GM19351 (cell line): ENCODE data around the gene OR2W3.

Experiments used
- ATAC-seq: cut with Tn5 transposase; IDR thresholded peaks from one replicate; pipeline ENCODE4 v1.9.1; 2021; ENCODE audit warnings: mild to moderate bottlenecking, moderate library complexity; ENCODE audit not compliant: unreplicated experiment

Gene OR2W3

DNA sequence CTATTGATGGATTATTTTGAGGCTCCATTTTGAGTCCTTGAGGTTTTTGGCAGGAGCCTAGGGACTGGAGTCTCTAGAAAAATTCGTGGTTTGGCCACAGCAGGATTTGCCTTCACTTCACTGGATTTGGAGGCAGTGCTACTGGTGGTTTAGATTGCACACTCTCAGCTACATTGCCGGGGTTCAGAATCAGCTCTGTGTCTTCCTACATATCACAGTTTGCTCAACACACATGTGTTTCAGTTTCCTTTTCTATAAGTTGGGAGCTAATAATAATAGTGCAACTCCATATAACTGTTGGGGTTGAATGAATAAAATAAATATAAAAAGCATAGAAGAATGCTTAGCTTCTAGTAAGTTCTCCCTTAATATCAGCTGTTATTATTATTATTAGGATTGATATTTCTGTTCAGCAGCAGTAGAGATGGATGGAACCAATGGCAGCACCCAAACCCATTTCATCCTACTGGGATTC, at the start of gene OR2W3:
OR2W3 (plus strand) TSS at position 425 of the 475 bp plus-strand sequence; CDS start at position 425, 0 bp downstream.
- ATAC-seq = no peak

GRCh38 chr1:247845693-247846017, 49.7 kb upstream of the OR2W3 start:
- no peak for ATAC-seq

GRCh38 chr1:247848346-247848745, 47.0 kb upstream of the OR2W3 start:
- ATAC-seq = no peak

DNA sequence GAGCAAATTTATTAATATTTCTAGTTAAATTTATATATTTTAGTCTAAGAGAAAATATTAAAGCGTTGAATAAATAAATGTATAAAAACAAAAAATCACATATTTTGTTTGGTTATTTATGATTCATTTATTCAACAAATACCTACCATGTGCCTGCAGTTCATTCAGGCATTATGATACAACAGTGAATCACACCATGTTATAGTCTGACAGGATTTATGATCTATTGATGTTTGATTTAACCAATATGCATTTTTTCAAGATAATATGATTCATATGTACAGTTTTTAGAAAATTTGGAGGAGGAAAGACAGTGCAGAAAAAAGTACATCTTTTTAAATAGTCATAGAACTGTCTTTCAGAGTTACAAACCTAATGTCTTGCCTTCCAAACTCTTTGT, 45.8 kb upstream of the OR2W3 start:
- ATAC-seq = no peak

DNA sequence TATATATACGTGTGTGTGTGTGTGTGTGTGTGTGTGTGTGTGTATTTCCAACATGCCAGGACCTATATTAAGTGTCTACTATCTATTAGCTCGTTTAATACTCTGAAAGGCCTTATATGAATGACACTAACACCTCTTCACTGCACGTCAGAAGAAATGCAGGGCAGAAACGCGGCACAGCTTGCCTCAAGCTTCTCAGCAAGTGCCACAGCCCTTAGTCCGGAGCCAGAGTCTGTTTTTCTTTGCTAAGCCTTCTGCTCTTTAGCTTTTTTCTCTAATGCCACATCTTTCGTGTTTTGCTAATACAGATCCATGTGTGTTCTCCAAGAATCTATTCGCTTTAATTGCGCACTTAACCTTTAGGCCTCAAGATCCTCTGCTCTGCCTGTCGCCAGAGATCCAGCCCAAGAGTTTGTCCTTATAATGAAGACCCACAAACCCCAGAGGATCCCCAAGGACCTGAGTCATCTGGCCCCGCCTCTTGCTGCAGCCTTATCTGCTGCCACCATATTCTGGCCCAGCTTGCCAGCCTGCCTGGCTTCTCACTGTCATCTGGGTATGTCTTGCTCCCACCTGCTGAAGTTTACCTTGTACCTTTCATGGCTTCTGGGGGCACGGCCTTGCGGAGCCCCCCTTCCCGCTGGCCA, 40.4 kb upstream of the OR2W3 start:
- no peak for ATAC-seq

DNA sequence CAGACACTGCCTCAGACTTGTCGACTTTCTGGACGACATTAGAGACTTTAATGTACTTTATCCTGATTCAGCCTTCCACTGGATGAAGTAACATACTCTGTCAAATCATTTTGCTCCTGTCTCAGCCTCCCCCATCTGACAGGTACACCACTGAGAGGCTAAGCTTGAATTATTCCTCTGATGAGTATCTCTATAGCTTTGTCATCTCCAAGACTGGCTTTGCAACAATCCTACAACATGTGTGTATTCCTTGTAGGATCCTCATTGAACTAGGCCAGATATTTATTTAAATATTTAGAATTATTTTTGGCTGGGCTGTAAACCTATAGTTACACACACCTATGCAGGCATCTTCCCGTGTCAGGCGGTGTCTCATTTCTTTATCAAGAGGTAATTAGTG, 39.5 kb upstream of the OR2W3 start:
- no peak for ATAC-seq

DNA sequence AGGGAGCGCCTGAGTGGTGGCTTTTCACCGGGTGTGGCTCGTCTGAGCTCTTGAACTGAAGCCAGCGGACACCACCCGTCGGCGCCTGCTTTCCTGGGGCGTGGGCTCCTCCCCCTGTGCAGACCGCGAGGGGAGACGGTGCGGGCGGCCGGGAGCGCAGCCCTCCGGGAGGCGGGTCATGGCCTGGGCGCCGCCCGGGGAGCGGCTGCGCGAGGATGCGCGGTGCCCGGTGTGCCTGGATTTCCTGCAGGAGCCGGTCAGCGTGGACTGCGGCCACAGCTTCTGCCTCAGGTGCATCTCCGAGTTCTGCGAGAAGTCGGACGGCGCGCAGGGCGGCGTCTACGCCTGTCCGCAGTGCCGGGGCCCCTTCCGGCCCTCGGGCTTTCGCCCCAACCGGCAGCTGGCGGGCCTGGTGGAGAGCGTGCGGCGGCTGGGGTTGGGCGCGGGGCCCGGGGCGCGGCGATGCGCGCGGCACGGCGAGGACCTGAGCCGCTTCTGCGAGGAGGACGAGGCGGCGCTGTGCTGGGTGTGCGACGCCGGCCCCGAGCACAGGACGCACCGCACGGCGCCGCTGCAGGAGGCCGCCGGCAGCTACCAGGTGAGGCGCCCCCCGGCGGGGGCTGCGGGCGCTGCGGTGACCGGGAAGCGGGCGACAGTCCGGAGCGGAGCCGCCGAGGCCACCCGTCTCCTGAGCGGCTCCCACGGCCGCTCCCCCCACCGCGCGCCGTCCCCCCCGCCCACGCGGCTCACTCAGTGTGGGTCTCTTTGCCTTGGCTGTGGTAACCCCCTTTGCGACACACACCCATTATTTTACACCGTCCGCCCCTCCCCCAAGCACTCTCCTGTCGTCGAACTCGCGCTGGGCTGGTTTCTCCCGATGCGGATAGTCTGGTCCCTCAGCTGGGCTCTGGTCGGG, 38.1 kb upstream of the OR2W3 start, which contains the start of gene TRIM58:
TRIM58 (plus strand) TSS at position 119 of the 916 bp plus-strand sequence; CDS start at position 179, 60 bp downstream.
- ATAC-seq = peak; percentile 66

DNA sequence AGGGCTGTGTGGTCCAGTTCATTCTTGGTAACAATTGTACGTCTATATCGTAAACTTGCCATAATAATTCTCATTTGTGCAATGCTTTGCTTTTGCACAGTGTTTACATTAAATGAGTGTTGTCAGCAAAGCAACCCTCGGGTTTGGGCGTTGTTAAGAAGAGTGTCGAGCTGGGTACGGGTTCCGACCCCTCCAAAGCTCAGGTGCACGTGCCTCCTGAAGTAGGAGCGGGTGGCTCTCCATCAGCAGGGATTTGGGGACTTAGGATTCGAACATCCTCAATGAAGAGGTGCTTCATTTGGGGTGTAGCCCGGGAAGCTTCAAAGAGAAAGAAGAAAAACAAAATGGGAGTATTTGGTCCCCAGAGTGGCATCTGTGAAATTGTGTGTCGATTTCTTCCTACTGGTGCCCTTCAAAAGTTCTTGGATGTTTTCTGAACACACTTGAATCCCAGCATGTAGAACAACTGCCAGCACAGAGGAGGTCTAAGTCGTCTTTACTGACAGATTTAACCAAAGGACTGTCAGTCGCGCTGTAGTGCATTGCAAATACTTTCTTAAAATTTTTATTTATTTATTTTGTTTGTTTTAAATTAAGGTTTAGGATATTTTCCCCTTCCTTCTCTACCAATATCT, 37.3 kb upstream of the OR2W3 start:
- no peak for ATAC-seq

DNA sequence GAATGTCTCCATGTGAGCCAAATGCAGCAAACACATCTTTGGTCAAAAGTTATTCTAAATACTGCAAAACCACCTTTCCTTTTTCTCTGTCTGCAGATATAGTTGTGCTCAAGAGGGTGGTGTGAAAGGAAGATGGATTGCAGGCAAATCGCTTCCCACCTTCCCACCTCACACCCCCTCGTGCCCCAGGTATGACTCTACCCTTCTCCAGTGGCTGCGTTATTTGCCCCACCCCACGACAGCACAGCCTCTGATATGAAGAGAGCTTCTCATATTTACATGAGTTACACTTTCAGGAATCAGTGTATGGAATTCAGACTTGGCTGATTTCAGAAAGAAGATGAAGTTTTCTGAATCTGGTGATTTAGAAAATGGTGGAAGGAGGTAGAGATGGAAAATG, 32.6 kb upstream of the OR2W3 start:
- no peak for ATAC-seq

DNA sequence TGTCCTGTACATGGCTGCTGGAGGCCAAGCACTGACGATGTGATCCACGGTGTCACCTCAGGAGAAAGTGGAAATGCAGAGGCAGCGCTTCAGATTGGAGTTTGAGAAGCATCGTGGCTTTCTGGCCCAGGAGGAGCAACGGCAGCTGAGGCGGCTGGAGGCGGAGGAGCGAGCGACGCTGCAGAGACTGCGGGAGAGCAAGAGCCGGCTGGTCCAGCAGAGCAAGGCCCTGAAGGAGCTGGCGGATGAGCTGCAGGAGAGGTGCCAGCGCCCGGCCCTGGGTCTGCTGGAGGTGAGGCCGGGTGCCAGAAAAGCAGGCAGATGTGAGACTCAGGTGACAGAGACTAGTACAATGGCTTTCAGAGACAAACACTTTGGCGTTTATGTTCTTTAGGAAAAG, 30.7 kb upstream of the OR2W3 start:
- ATAC-seq = no peak

- ATAC-seq = no peak
Measured at GRCh38 chr1:247865416-247865815, 30.0 kb upstream of the OR2W3 start.

DNA sequence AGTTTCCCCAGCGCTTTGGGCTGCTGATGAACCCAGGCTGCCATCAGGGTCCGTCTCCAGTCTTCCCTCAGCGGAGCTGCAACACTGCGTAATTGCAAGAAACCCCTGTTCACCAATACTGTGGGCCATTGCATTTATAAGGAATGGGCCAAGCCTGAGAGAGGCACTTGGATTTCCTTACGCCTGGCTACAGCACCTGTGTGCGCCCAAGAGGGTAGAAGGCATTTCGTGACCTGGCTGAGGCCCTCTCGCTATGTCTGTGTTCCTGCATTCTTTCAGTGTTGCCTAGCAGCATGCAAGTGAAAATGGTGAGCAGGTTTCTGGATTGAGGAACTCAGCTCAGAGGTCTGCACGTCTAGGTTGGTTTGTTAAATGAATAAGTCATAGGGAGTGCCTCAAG, 12.0 kb upstream of the OR2W3 start:
- ATAC-seq = no peak

GRCh38 chr1:247884797-247885413, 10.5 kb upstream of the OR2W3 start:
- ATAC-seq = no peak

DNA sequence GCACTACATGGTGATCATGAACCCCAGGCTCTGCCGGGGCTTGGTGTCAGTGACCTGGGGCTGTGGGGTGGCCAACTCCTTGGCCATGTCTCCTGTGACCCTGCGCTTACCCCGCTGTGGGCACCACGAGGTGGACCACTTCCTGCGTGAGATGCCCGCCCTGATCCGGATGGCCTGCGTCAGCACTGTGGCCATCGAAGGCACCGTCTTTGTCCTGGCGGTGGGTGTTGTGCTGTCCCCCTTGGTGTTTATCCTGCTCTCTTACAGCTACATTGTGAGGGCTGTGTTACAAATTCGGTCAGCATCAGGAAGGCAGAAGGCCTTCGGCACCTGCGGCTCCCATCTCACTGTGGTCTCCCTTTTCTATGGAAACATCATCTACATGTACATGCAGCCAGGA, 589 bp downstream of the OR2W3 start:
- no peak for ATAC-seq

DNA sequence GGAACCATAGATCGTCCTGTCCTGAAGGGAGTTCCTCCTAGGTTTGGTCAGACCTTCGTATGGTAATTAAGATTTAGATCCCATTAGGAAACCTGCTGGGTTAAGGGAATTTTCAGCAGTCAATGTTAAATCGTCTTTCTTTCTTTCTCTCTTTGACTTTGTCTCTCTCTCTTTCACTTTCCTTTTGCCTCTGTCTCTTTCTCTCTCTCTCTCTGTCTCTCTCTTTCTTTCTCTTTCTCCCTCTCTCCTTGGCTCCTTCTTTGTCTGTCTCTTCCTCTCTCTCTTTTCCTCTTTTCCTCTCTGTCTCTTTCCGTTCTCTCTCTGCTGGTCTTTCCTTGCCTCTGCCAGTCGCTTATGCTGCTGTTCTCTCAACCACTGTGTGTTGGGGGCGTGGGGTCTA, 8.7 kb downstream of the OR2W3 start:
- no peak for ATAC-seq

GRCh38 chr1:247905181-247905580, 9.8 kb downstream of the OR2W3 start:
- no peak for ATAC-seq

DNA sequence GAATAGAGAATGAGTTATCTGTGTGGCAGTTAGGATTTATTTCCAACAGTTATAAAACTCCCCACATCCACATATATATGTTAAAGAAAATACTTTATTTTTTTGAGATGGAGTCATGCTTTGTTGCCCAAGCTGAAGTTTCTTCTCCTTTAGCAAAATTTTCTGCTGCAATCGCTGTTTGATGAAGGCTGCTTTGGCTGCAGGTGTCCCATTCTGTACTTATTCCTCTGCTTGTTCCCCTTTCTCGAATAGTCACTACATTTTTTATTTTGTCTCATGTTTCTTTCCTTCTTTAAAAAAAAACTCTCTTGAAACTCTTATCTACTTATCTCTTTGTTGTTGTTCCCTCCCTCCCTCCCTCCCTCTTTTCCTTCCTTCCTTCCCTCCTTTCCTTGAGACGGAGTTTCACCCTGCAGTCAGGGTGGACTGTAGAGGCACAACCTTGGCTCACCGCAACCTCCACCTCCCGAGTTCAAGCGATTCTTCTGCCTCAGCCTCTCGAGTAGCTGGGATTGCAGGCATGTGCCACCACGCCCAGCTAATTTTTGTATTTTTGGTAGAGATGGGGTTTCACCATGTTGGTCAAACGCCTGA, 10.6 kb downstream of the OR2W3 start:
- no peak for ATAC-seq

- ATAC-seq = no peak
Measured at GRCh38 chr1:247906504-247907047, 11.2 kb downstream of the OR2W3 start.

DNA sequence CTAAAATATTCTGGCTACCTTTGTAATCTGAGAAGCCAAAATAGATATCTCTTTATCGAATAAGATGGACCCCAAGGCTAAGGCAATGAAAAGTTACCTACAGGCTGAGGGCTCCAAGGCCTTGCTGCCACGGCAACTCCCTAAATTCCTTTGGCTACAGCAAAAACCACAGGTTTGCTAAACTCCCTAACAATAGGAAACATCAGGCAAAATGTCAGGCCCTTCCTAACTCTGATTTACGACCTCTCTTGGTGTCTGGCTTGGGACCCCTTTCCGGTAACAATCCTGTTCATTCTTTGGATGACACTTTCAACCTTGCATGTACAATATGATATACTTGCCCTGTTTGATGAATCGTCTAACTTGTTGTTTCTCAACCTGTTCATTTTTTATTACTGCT, 13.4 kb downstream of the OR2W3 start:
- no peak for ATAC-seq

DNA sequence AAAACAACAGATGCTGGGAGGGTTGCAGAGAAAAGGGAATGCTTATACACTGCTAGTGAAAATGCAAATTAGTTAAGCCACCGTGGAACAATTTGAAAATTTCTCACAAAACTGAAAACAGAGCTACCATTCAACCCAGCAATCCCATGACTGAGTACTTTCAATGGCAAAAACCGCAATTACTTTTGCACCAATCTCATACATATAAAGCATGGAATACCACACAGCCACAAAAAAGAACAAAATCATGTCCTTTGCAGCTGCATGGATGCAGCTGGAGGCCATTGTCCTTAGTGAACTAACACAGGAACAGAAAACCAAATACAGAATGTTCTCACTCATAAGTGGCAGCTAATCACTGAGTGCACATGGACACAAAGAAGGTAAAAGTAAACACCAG, 18.4 kb downstream of the OR2W3 start:
- no peak for ATAC-seq
